Measurements from ENCODE around the gene TRIM9.
A peak's percentile ranks its signal among the peaks of the same experiment; 100 is the strongest.

TRIM9 gene

DNA sequence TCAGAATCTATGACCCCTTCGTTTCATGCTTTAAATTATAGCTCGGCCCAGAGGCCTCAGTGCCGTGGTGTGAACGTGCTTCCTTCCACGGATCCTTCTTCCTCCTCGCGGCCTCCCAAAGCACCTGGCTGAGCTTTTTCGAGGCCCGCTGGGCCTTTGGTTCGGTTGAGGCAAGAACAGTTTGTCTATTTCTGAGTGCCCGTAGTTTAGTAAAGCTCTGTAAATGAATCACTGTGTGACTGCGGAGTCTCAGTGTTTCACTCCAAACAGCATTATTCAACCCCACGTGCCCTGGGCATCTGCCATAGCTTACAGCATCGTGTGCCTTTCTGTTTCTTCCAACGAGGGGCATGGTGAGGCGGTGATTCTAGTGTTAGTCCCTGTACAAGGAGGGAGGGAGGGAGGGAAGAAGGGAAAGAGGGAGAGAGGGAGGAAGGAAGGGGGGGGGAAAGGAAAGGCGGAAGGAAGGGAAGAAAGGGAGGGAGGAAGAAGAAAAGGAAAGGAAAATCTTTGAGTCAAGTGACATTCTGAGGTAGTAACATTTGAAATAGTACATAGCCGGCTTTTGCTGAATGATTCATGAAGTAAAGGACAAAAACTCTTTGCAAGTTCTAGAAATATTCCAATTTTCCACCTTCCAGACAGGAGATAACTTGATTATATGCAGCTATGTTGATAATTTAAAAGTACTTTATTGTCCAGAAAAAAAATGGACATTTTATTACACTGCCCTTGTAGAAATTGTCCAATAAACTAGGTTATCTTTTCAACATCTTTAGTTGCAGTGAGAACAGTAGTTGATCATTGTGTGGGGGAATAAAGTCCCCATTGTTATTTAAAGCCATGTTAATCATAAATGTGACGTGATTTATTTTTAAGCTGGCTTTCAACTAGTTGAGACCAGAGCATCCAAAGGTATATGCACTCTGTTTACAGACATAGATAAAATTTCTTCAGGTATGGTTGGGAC is 1.2 kb upstream of the TRIM9 start:
- Histone ChIP-seq H3K9ac (peak overlapping the region in 10 of 11 experiments; percentile 47 to 84 (median 78); a peak in 19 of 22 replicates), H3K4me2 (peak overlapping the region; percentile 92 to 100 (median 99)), H3K9me3 (replicated peaks in 1 of 11) (no peaks in the 10 kb centered on the region; a peak in 1 of 22 replicates), H3K4me3 (peak overlapping the region; percentile 64 to 80 (median 70)), H3K27ac (peak overlapping the region in 9 of 11 experiments; percentile 51 to 80 (median 75); a peak in 18 of 22 replicates), H3K4me1 (peaks cover 12 to 29% (median 22%) of the 10 kb centered on the region in 10 experiments), H3K27me3 (peaks cover 17 to 28% (median 22%) of the 10 kb centered on the region in 11 experiments), H4K20me1 (peaks cover 0 to 8% (median 0%) of the 10 kb centered on the region in 11 experiments; a peak in 1 of 22 replicates), H3K36me3 (no peaks in the 10 kb centered on the region)
- no peak for TF ChIP-seq Cebpa-rat (IDR thresholded peaks at IDR 0.05)

DNA sequence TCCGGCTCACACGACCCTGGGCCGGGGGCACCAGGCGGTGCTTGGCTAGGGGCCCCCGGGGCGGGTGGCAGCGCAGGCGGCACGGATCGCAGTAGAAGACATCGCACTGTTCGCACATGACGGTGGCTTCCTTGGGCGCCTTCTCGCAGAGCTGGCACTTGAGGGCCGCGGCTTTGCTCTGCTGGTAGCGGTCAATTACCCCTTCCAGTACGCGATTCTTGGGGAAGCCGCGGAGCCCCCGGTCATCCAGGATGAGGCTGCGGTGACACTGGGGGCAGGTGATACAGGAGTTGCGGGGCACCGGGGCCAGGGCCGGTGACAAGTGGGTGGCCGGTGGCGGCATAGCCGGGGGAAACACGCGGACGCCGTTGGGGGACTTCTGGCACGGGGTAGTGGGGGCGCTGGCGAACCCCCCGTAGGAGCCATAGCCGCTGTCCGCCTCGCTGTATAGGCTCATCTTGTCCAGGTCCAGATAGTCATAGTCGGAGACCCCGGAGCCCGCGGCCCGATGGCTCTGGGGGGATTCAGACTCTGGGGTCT is 553 bp downstream of the TRIM9 start:
- H3K27ac ChIP-seq, result no peak overlapping the region
- no peaks in the 10 kb centered on the region; a peak in 1 of 22 replicates for H3K9me3 ChIP-seq (replicated peaks in 1 of 11)
- peak overlapping the region; percentile 92 to 100 (median 99) for H3K4me2 ChIP-seq
- TF ChIP-seq Cebpa-rat (IDR thresholded peaks at IDR 0.05), result no peak
- H3K9ac ChIP-seq, result peak overlapping the region in 9 of 11 experiments; percentile 19 to 84 (median 80); a peak in 16 of 22 replicates
- peaks cover 12 to 29% (median 22%) of the 10 kb centered on the region in 10 experiments for H3K4me1 ChIP-seq
- H3K36me3 ChIP-seq, result no peaks in the 10 kb centered on the region
- peaks cover 17 to 28% (median 22%) of the 10 kb centered on the region in 11 experiments for H3K27me3 ChIP-seq
- H3K4me3 ChIP-seq, result peak overlapping the region; percentile 64 to 80 (median 70)
- H4K20me1 ChIP-seq, result peaks cover 0 to 8% (median 0%) of the 10 kb centered on the region in 11 experiments; a peak in 1 of 22 replicates

DNA sequence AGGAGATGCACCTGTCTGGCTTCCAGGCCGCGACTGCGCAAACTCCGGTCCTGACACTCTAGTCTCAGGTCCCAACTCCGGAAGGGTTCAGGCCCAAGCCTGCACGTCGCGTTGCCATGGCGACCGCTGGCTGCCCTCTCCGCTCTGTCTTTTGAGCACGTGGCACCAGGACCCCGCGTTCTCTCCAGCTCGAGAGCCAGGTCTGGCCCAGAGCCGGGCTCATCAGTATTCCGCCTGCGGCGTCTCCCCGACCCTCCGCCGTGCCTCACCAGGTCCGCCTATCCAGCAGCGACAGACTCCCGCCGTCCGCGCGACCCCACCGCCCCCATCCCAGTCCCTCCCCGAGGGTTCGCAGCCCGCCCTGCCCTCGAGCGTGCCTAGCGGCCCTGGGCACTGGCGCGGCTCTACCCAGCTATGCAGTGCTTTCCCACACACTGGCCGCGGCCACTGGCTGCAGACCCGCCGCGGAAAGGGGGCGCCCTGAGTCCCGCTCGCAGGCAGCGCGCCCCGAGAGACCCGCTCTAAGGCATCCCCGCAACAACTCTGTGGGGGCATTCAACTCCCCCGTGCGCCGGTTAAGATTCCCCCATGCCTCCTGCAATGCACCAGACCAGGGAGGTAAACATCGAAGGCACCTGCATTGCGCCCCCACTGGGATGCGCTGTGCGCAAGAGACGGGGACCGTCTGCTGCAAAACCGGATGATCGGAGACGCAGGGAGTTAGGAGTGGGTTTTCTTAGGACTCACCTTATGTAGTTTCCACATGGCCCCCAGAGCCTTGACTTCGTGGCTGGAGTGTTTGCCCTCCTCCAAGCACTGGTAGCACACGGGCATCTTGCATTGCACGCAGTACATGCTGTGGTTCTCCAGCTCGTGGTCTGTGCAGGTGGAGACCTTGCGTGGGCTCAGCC is 1.3 kb downstream of the TRIM9 start:
- Histone ChIP-seq H3K9me3 (replicated peaks in 1 of 11) (no peaks in the 10 kb centered on the region; a peak in 1 of 22 replicates), H3K4me3 (peak overlapping the region; percentile 64 to 80 (median 70)), H3K9ac (peak overlapping the region in 8 of 11 experiments; percentile 19 to 84 (median 80); a peak in 12 of 22 replicates), H3K4me2 (peak overlapping the region; percentile 92 to 100 (median 99)), H4K20me1 (peaks cover 0 to 8% (median 0%) of the 10 kb centered on the region in 11 experiments; a peak in 1 of 22 replicates), H3K27me3 (peaks cover 17 to 28% (median 22%) of the 10 kb centered on the region in 11 experiments), H3K27ac (no peak overlapping the region), H3K4me1 (peaks cover 12 to 29% (median 22%) of the 10 kb centered on the region in 10 experiments), H3K36me3 (no peaks in the 10 kb centered on the region)
- TF ChIP-seq Cebpa-rat (IDR thresholded peaks at IDR 0.05), result no peak

DNA sequence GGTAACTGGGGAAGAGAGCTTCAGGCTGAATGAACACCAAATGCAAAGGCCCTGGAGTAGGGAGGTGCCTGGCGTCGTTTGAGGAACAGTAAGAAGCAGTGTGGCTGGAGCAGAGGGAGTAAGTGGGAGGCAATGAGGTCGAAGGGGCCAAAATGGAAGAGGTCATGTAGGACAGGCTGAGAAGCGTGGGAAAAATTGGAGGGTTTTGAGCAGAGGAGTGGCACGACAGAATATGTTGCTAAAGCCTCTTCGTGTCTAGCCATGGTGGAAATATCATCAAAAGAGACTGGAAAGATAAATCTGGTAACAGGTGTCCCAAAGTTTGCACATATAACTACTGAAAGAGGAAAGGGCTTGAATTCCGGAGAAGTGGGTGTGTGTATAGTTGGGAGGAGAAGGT is 1.9 kb downstream of the TRIM9 start:
- Histone ChIP-seq H3K4me2 (peak overlapping the region in 5 of 11 experiments; percentile 97 to 100 (median 100); a peak in 5 of 22 replicates), H3K4me3 (no peak overlapping the region), H3K4me1 (peaks cover 12 to 29% (median 22%) of the 10 kb centered on the region in 10 experiments), H3K9ac (no peak overlapping the region), H3K36me3 (no peaks in the 10 kb centered on the region), H4K20me1 (peaks cover 0 to 8% (median 0%) of the 10 kb centered on the region in 11 experiments; a peak in 1 of 22 replicates), H3K27me3 (peaks cover 17 to 28% (median 22%) of the 10 kb centered on the region in 11 experiments), H3K9me3 (replicated peaks in 1 of 11) (no peaks in the 10 kb centered on the region; a peak in 1 of 22 replicates), H3K27ac (no peak overlapping the region)
- no peak for TF ChIP-seq Cebpa-rat (IDR thresholded peaks at IDR 0.05)

DNA sequence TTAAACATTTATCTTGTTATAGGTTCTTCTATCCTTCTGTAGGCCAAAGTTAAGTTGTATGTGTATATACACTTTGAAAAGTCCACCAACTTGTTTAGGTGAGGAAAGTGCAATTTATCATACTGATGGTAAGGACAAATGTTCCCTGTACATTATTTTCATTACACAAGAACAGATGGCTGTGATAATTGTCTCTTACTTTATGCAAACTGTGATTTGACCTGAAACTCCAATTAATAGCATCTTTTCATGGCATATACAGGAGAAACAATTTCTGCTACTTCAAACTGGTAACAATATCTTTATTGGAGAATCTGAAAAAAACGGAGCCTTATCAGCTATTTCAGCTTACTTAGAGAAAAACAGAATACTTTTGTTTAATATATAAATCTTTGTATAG is 5.6 kb downstream of the TRIM9 start:
- Histone ChIP-seq H3K4me3 (no peak overlapping the region), H3K36me3 (no peaks in the 10 kb centered on the region), H3K27me3 (peaks cover 11 to 21% (median 16%) of the 10 kb centered on the region in 11 experiments), H4K20me1 (peaks cover 0 to 8% (median 0%) of the 10 kb centered on the region in 11 experiments; a peak in 1 of 22 replicates), H3K4me1 (peaks cover 5 to 11% (median 7%) of the 10 kb centered on the region in 10 experiments; a peak in 19 of 20 replicates), H3K27ac (no peak overlapping the region), H3K9me3 (replicated peaks in 1 of 11) (no peaks in the 10 kb centered on the region; a peak in 1 of 22 replicates), H3K4me2 (no peak overlapping the region), H3K9ac (no peak overlapping the region)
- no peak for TF ChIP-seq Cebpa-rat (IDR thresholded peaks at IDR 0.05)

DNA sequence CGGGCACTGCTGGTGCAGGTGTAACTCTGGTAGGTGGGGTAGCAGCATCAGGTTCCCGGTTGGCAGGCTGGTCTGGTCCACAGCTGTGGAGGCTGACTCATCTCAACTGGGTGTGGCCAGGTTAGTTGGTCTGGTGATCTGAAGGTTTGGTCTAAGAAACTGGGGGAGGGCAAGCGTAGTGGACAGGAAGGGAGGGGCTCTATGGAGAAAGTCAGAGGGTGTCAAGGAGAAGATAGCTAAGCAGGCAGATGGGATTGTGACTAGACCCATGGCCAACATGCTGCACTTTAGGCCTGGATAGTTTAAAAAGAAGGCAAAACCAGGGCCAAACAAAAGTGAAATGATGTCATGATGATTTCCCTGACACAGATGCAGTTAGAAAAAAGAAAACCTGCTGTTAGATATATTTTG is 7.9 kb downstream of the TRIM9 start:
- Histone ChIP-seq H3K27me3 (no peaks in the 10 kb centered on the region), H3K4me2 (no peak overlapping the region), H3K9ac (no peak overlapping the region), H3K9me3 (replicated peaks in 1 of 11) (no peaks in the 10 kb centered on the region), H3K36me3 (no peaks in the 10 kb centered on the region), H4K20me1 (no peaks in the 10 kb centered on the region), H3K4me3 (no peak overlapping the region), H3K27ac (no peak overlapping the region), H3K4me1 (no peaks in the 10 kb centered on the region)
- no peak for TF ChIP-seq Cebpa-rat (IDR thresholded peaks at IDR 0.05)

DNA sequence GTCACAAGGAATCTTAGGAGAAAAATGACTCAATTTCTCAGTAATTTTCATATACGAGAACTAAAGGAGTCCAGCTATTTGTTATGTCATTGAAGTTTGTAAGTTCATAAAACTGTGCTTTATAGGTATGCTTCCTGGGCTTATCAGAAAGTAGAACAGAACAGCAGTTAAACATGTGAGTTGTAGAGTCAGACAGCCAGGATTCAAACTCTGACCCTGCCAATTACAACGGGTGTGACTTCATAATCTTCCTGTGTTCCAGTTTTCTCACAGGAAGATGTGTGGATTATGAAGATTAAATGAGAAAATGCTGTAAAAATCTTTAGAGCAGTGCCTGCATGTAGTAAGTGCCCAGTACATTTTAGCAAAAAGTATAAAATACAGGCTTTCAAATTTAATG is 8.9 kb downstream of the TRIM9 start:
- Histone ChIP-seq H3K36me3 (no peaks in the 10 kb centered on the region), H3K4me1 (no peaks in the 10 kb centered on the region), H3K9me3 (replicated peaks in 1 of 11) (no peaks in the 10 kb centered on the region), H3K4me2 (no peak overlapping the region), H4K20me1 (no peaks in the 10 kb centered on the region), H3K4me3 (no peak overlapping the region), H3K27ac (no peak overlapping the region), H3K9ac (no peak overlapping the region), H3K27me3 (no peaks in the 10 kb centered on the region)
- no peak for TF ChIP-seq Cebpa-rat (IDR thresholded peaks at IDR 0.05)

DNA sequence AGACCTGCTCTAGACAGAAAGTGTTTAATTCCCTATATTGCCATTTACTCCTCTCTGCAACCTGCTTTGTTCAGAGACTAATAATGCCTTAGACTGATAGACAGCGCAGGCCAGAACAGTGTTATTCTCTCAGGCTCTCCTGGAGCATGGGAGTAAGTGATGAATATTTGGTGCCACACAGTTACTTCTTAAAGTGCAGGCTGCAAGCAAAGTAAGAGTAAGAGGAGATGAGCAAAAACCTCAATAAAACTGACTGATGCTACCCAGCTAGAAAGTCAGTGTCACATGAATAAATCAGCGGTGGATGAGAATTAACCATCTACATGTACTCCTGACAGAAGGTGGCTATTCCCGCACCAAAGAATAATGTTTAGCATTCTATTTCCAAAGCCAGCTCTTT is 9.9 kb downstream of the TRIM9 start:
- no peaks in the 10 kb centered on the region for H3K36me3 ChIP-seq
- TF ChIP-seq Cebpa-rat (IDR thresholded peaks at IDR 0.05), result no peak
- H4K20me1 ChIP-seq, result no peaks in the 10 kb centered on the region
- no peaks in the 10 kb centered on the region for H3K9me3 ChIP-seq (replicated peaks in 1 of 11)
- no peak overlapping the region for H3K27ac ChIP-seq
- no peaks in the 10 kb centered on the region for H3K4me1 ChIP-seq
- H3K4me3 ChIP-seq, result no peak overlapping the region
- H3K4me2 ChIP-seq, result no peak overlapping the region
- no peak overlapping the region for H3K9ac ChIP-seq
- H3K27me3 ChIP-seq, result no peaks in the 10 kb centered on the region
